Gastrocnemius medialis (tissue), 4 donors: Measurements from ENCODE around the gene MAST2.

Experiments used
- POLR2A ChIP-seq, 2 donors: fragments of 450-650 bp; IDR thresholded peaks; one replicate each; pipeline ENCODE4 v1.6.1; 2017; ENCODE audit warnings: antibody characterized with exemption in 2 of 2, mild to moderate bottlenecking in 2 of 2, moderate library complexity in 2 of 2
- TF ChIP-seq, protein P1 (sequence below), 5 experiments: fragments of 450-650 bp in 3 of 5; fragments of 200-600 bp in 2 of 5; sonication (generic) in 2 of 5; IDR thresholded peaks in 4 of 5; conservative IDR thresholded peaks in 1 of 5; 1 replicate in 4 of 5; 2 replicates in 1 of 5; pipeline ENCODE4 v1.5.1; 2016 to 2019; ENCODE audit warnings: antibody characterized with exemption in 5 of 5, mild to moderate bottlenecking in 3 of 5, moderate library complexity in 3 of 5

DNA sequence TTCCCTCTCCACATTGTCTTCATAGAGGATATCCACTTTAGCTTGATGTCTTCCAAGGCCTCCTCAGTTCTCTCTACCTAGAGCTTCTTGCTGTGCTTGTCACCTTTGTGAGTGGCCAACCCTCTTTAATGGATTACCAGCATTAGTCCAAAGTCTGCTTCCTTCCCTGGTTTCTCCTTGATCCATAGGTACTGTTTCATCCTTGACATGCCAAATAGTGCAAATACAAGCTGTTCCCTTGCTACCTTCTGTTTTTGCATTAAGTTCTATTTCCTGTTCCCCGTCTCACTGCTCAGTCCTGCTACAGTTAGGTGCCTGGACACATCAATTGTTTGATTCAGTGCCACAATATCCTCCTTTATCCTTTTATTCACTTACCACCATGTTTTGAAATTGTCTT, 19.2 kb downstream of the MAST2 start:
- TF ChIP-seq, protein P1, sequence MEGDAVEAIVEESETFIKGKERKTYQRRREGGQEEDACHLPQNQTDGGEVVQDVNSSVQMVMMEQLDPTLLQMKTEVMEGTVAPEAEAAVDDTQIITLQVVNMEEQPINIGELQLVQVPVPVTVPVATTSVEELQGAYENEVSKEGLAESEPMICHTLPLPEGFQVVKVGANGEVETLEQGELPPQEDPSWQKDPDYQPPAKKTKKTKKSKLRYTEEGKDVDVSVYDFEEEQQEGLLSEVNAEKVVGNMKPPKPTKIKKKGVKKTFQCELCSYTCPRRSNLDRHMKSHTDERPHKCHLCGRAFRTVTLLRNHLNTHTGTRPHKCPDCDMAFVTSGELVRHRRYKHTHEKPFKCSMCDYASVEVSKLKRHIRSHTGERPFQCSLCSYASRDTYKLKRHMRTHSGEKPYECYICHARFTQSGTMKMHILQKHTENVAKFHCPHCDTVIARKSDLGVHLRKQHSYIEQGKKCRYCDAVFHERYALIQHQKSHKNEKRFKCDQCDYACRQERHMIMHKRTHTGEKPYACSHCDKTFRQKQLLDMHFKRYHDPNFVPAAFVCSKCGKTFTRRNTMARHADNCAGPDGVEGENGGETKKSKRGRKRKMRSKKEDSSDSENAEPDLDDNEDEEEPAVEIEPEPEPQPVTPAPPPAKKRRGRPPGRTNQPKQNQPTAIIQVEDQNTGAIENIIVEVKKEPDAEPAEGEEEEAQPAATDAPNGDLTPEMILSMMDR (IDR thresholded peaks at IDR 0.05 in 4 of 5, conservative IDR thresholded peaks at IDR 0.05 in 1 of 5), result no peak
- TF ChIP-seq POLR2A (IDR thresholded peaks at IDR 0.05), result no peak
